Keratinocyte (primary cell): ENCODE results near the gene DYRK2.

Experiments used
- CTCF ChIP-seq, 3 experiments: IDR thresholded peaks in 1 of 3; conservative IDR thresholded peaks in 1 of 3; optimal IDR thresholded peaks in 1 of 3; 2 replicates in 2 of 3; 3 replicates in 1 of 3; pipeline versions ENCODE3 to v1.5.1; 2011; ENCODE audit warnings: low read length in 3 of 3, mild to moderate bottlenecking in 3 of 3, moderate library complexity in 2 of 3, control low read depth in 1 of 3, inconsistent platforms in 1 of 3; ENCODE audit not compliant: insufficient read depth in 2 of 3; ENCODE audit errors: extremely low read depth in 1 of 3
- EZH2 ChIP-seq: IDR thresholded peaks from one replicate; pipeline ENCODE4 v1.6.1; 2012; ENCODE audit warnings: inconsistent platforms, mild to moderate bottlenecking, low read length, moderate library complexity

GRCh38 chr12:67621112-67621511, 27.4 kb upstream of the DYRK2 start:
- TF ChIP-seq CTCF (optimal IDR thresholded peaks at IDR 0.05 in 1 of 3, IDR thresholded peaks at IDR 0.05 in 1 of 3, conservative IDR thresholded peaks at IDR 0.05 in 1 of 3; ENCODE audit: extremely low read depth in 1 of 3, insufficient read depth in 2 of 3, low read length in 3 of 3), result no peak
- no peak for TF ChIP-seq EZH2
